HG03521 (cell line): ENCODE measurements around the gene CNIH2.

Experiments used
- ATAC-seq: cut with Tn5 transposase; IDR thresholded peaks from one replicate; pipeline ENCODE4 v1.9.1; 2021; ENCODE audit warnings: mild to moderate bottlenecking, moderate library complexity; ENCODE audit not compliant: unreplicated experiment

Gene CNIH2

GRCh38 chr11:66258473-66258893 is 19.5 kb upstream of the CNIH2 start:
- ATAC-seq: no peak

GRCh38 chr11:66259225-66259624 is 18.8 kb upstream of the CNIH2 start:
- no peak for ATAC-seq

- no peak for ATAC-seq
These were observed 18.0 kb upstream of the CNIH2 start for GRCh38 chr11:66259956-66260355.

GRCh38 chr11:66261578-66261977 is 16.4 kb upstream of the CNIH2 start:
- no peak for ATAC-seq

- ATAC-seq: no peak
These were observed 15.8 kb upstream of the CNIH2 start for GRCh38 chr11:66262191-66262590.

GRCh38 chr11:66262696-66263095 is 15.3 kb upstream of the CNIH2 start:
- no peak for ATAC-seq

- ATAC-seq: no peak
These were observed 14.7 kb upstream of the CNIH2 start for GRCh38 chr11:66263231-66263630.

GRCh38 chr11:66263785-66264184 is 14.2 kb upstream of the CNIH2 start:
- ATAC-seq: no peak

GRCh38 chr11:66264383-66264782 is 13.6 kb upstream of the CNIH2 start:
- no peak for ATAC-seq

- ATAC-seq: no peak
These were observed 13.1 kb upstream of the CNIH2 start for GRCh38 chr11:66264914-66265313.

GRCh38 chr11:66265531-66266377 is 12.2 kb upstream of the CNIH2 start:
- no peak for ATAC-seq

- no peak for ATAC-seq
These were observed 11.5 kb upstream of the CNIH2 start for GRCh38 chr11:66266378-66267038.

GRCh38 chr11:66267039-66267378 is 11.0 kb upstream of the CNIH2 start:
- ATAC-seq: no peak

- ATAC-seq: peak; percentile 36
These were observed 10.4 kb upstream of the CNIH2 start for GRCh38 chr11:66267379-66268243.

GRCh38 chr11:66268244-66268951 is 9.6 kb upstream of the CNIH2 start, which contains the start of gene RAB1B:
RAB1B (plus strand) TSS chr11:66268639; CDS start chr11:66268680, 41 bp downstream.
- ATAC-seq: peak; percentile 77

- ATAC-seq: no peak
These were observed 8.7 kb upstream of the CNIH2 start for GRCh38 chr11:66268952-66269905.

GRCh38 chr11:66271816-66272215 is 6.2 kb upstream of the CNIH2 start:
- ATAC-seq: no peak

- no peak for ATAC-seq
These were observed 5.4 kb upstream of the CNIH2 start for GRCh38 chr11:66272596-66272995.

- ATAC-seq: no peak
These were observed 3.8 kb upstream of the CNIH2 start for GRCh38 chr11:66274219-66274618.

GRCh38 chr11:66275396-66275795 is 2.6 kb upstream of the CNIH2 start:
- ATAC-seq: no peak
